Naive B cell (primary cell): Measurements from ENCODE around the gene ELL3. TPM values are rescaled to one million over a fixed set of nuclear protein-coding genes. Genes with fewer than 3 reads are reported as not detected.
"Not testable (repeated sequence)": the region's sequence is repeated elsewhere in the genome, so short reads cannot be mapped to it uniquely, and the experiment has no call there.

ENCODE experiments used
- ATAC-seq, 2 donors: fragments of 150-1000 bp; cut with Tn5 transposase; 2 replicates each; pipeline ENCODE4 v1.10.0; 2021; ENCODE audit warnings: low read depth in 2 of 2, mild to moderate bottlenecking in 2 of 2, moderate library complexity in 2 of 2
- DNase-seq: peaks from one replicate; pipeline ENCODE4 v3.0.0; 2022
- H3K27ac Mint-ChIP-seq, 6 donors: one replicate each; pipeline ENCODE4 v1.8.0; 2020 to 2022; ENCODE audit warnings: mild to moderate bottlenecking in 6 of 6, mixed read lengths in 6 of 6, moderate library complexity in 5 of 6, inconsistent platforms in 2 of 6
- H3K27me3 Mint-ChIP-seq, 3 donors: one replicate each; pipeline ENCODE4 v1.8.0; 2021 to 2022; ENCODE audit warnings: mixed read lengths in 3 of 3, mild to moderate bottlenecking in 1 of 3
- H3K36me3 Mint-ChIP-seq, 2 donors: one replicate each; pipeline ENCODE4 v1.8.0; 2020 to 2022; ENCODE audit warnings: mixed read lengths in 2 of 2, inconsistent platforms in 1 of 2, mild to moderate bottlenecking in 1 of 2
- H3K4me1 Mint-ChIP-seq, 3 donors: one replicate each; pipeline ENCODE4 v1.8.0; 2020 to 2022; ENCODE audit warnings: mixed read lengths in 3 of 3, inconsistent platforms in 1 of 3, mild to moderate bottlenecking in 1 of 3, moderate library complexity in 1 of 3
- H3K4me3 Mint-ChIP-seq, 8 donors: one replicate each; pipeline ENCODE4 v1.8.0; 2020 to 2022; ENCODE audit warnings: mild to moderate bottlenecking in 8 of 8, mixed read lengths in 8 of 8, moderate library complexity in 8 of 8, inconsistent platforms in 2 of 8
- H3K9me3 Mint-ChIP-seq, 7 donors: one replicate each; pipeline ENCODE4 v1.8.0; 2020 to 2022; ENCODE audit warnings: mixed read lengths in 7 of 7, mild to moderate bottlenecking in 5 of 7, inconsistent platforms in 2 of 7, moderate library complexity in 1 of 7
- polyA plus RNA-seq, 6 donors: library from polyadenylated mRNA; unstranded; fragments of 300-500 nt; fragmentation: Illumina TruSeq; gene quantifications; one replicate each; pipeline ENCODE4 v1.2.3, GENCODE V29; 2021; ENCODE audit warnings: low read depth in 6 of 6

ELL3 gene
- polyA plus RNA-seq, 6 donors from 2014 or later: 23.1 to 42.3 (median 36.2) TPM

- ATAC-seq: peak; percentile 67 to 76
- Mint-ChIP-seq H3K36me3 (no peaks in the 10 kb centered on the region), H3K4me3 (peak overlapping the region; percentile 91 to 98 (median 97)), H3K9me3 (no peaks in the 10 kb centered on the region), H3K27me3 (no peaks in the 10 kb centered on the region), H3K27ac (peak overlapping the region; percentile 83 to 98 (median 96)), H3K4me1 (peaks cover 26 to 53% (median 43%) of the 10 kb centered on the region in 3 donors)
- peak; percentile 93 for DNase-seq
These were observed 557 bp downstream of the ELL3 start for GRCh38 chr15:43776101-43776717.

DNA sequence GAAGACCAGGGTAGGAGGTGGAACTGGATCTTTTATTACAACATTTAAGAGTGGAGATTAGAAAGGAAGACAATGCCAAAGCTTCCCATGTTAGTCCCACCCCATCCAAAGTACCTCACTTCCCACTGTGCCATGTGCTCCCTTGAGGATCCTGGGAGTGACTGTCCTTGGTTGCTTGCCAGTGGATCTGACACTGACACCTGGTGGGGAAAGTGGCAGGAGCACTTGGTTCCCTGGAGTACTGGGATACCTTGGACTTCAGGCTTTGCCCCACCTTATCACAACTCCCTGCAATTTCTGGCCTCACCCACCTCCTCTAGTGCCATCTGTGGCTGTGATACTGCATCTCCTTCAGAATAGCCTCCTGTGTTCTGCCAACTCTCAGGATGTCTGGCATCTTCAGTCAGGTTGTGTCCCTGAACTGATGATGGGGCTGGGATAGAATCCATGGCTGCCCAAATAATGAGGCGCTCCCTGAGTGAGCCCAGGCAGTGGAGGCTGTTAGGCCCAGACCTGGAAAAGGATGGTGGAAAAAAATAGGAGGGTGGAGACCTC, 1.3 kb downstream of the ELL3 start:
- DNase-seq: no peak

DNA sequence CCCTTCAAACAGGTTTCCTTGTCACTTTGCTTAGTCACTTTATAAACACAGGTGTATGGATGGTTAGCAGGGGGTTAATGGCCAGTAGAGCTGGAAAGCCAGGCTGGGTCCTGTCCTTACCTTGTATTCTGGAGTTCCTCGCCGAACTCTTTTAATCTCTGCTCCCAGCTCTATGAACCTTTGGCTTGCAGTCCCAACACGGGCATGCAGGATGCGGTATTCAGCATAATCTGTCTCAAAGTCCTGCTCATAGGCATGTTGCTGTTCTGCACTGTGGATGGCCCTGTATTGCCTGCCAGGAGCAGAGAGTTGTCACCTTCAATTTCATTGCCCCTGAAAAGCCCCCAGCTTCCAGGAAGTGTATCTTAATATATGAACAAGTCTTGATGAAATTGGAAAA, 2.7 kb downstream of the ELL3 start:
- peaks cover 0 to 4% of the 10 kb centered on the region in 2 donors for H3K36me3 Mint-ChIP-seq
- peak overlapping the region in 3 of 6 donors; percentile 20 to 83 (median 75) for H3K27ac Mint-ChIP-seq
- no peaks in the 10 kb centered on the region for H3K27me3 Mint-ChIP-seq
- H3K4me1 Mint-ChIP-seq: peaks cover 23 to 60% (median 40%) of the 10 kb centered on the region in 3 donors
- peak overlapping the region in 3 of 8 donors; percentile 2 to 91 (median 20) for H3K4me3 Mint-ChIP-seq
- H3K9me3 Mint-ChIP-seq: no peaks in the 10 kb centered on the region
- no peak for DNase-seq
- no peak for ATAC-seq

More for the DNA sequence above, 1.3 kb downstream of the ELL3 start:
- Mint-ChIP-seq H3K36me3 (peaks cover 0 to 4% of the 10 kb centered on the region in 2 donors), H3K4me1 (peaks cover 26 to 53% (median 43%) of the 10 kb centered on the region in 3 donors), H3K4me3 (peak overlapping the region; percentile 91 to 98 (median 97)), H3K27me3 (no peaks in the 10 kb centered on the region), H3K9me3 (no peaks in the 10 kb centered on the region), H3K27ac (peak overlapping the region in 5 of 6 donors; percentile 83 to 98 (median 95))
- ATAC-seq: no peak

- H3K4me3 Mint-ChIP-seq: no peak overlapping the region
- H3K9me3 Mint-ChIP-seq: no peaks in the 10 kb centered on the region
- no peaks in the 10 kb centered on the region for H3K27me3 Mint-ChIP-seq
These were observed 4.1 kb downstream of the ELL3 start for GRCh38 chr15:43772624-43773023.

DNA sequence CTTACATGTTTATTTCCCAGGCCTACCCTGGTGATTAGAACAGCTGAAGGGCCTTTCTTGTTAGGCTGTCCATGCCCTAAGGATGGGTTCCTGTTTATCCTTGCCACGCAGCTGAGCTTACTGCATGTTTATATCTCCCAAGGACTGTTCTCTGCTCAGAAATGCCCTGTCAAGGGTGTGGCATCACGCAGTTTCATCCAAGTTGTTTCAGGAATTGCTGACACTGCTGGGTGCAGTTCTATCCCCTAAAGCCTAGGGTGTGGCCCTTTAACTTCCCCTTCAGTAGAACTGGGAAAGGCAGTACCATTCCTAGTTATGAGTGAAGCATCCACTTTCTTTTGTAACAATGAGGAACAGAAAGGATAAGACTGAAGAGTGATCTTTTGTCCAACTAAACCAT, 5.0 kb downstream of the ELL3 start:
- Mint-ChIP-seq H3K4me3 (no peak overlapping the region), H3K27ac (peak overlapping the region in 2 of 6 donors; percentile 9 to 27), H3K27me3 (no peaks in the 10 kb centered on the region), H3K4me1 (peaks cover 13 to 43% (median 30%) of the 10 kb centered on the region in 3 donors), H3K36me3 (peaks cover 0 to 7% of the 10 kb centered on the region in 2 donors), H3K9me3 (no peaks in the 10 kb centered on the region)
- DNase-seq (no peak), ATAC-seq (no peak)

More at GRCh38 chr15:43772624-43773023, 4.1 kb downstream of the ELL3 start:
- H3K27ac Mint-ChIP-seq: no peak overlapping the region
- DNase-seq: no peak
- H3K4me1 Mint-ChIP-seq: peaks cover 19 to 50% (median 36%) of the 10 kb centered on the region in 3 donors
- no peak for ATAC-seq
- peaks cover 0 to 7% of the 10 kb centered on the region in 2 donors for H3K36me3 Mint-ChIP-seq

GRCh38 chr15:43769584-43770228, 7.1 kb downstream of the ELL3 start:
- Mint-ChIP-seq H3K36me3 (peaks cover 0 to 7% of the 10 kb centered on the region in 2 donors), H3K27ac (peak overlapping the region in 4 of 6 donors; percentile 35 to 72 (median 50)), H3K4me1 (peaks cover 0 to 27% (median 12%) of the 10 kb centered on the region in 3 donors), H3K27me3 (no peaks in the 10 kb centered on the region), H3K9me3 (no peaks in the 10 kb centered on the region), H3K4me3 (no peak overlapping the region)
- peak; percentile 55 for DNase-seq
- ATAC-seq: peak; percentile 71 to 83

- Mint-ChIP-seq H3K9me3 (no peaks in the 10 kb centered on the region), H3K4me1 (peaks cover 0 to 5% (median 4%) of the 10 kb centered on the region in 3 donors), H3K27me3 (no peaks in the 10 kb centered on the region), H3K4me3 (no peak overlapping the region), H3K27ac (peak overlapping the region in 2 of 6 donors; percentile 16 to 29), H3K36me3 (peaks cover 13 to 18% of the 10 kb centered on the region in 2 donors)
- ATAC-seq (no peak), DNase-seq (no peak)
These were observed 12.8 kb downstream of the ELL3 start for GRCh38 chr15:43763819-43764446.

GRCh38 chr15:43762824-43763223, 13.9 kb downstream of the ELL3 start:
- no peak for DNase-seq
- Mint-ChIP-seq H3K27me3 (no peaks in the 10 kb centered on the region), H3K27ac (peak overlapping the region in 3 of 6 donors; percentile 24 to 43 (median 29)), H3K36me3 (peaks cover 13 to 16% of the 10 kb centered on the region in 2 donors), H3K9me3 (no peaks in the 10 kb centered on the region), H3K4me1 (peaks cover 0 to 5% (median 4%) of the 10 kb centered on the region in 3 donors), H3K4me3 (no peak overlapping the region)
- ATAC-seq: no peak

DNA sequence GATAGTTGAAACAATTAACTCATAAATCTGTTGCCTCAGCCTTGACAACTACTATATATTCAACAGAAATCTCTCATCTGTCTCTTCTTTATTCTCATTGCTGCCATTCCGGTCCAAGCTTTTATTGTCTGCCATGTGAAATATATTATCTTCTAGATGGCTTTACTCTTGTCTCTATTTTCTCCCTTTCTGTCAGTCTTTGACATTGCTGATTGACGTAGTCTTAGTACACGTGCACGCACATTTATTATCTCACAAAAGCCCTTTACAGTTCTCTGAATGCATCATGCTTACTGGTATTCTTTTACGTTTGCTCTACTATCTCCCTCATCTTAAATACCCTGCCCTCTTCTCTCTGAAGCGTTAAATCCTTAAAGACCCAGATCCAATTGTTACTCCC, 24.9 kb downstream of the ELL3 start:
- Mint-ChIP-seq H3K27ac (peak overlapping the region in 5 of 6 donors; percentile 33 to 90 (median 61)), H3K4me3 (peak overlapping the region in 2 of 8 donors; percentile 3 to 79), H3K4me1 (peaks cover 27 to 80% (median 40%) of the 10 kb centered on the region in 3 donors), H3K27me3 (no peaks in the 10 kb centered on the region), H3K36me3 (peaks cover 4 to 8% of the 10 kb centered on the region in 2 donors), H3K9me3 (no peaks in the 10 kb centered on the region)
- DNase-seq: no peak
- ATAC-seq: no peak

- H3K4me3 Mint-ChIP-seq: peak overlapping the region; percentile 54 to 93 (median 84)
- H3K4me1 Mint-ChIP-seq: peaks cover 33 to 79% (median 33%) of the 10 kb centered on the region in 3 donors
- no peaks in the 10 kb centered on the region for H3K27me3 Mint-ChIP-seq
- ATAC-seq (peak; percentile 53 to 59), DNase-seq (peak; percentile 81)
- H3K9me3 Mint-ChIP-seq: no peaks in the 10 kb centered on the region
- peak overlapping the region; percentile 36 to 99 (median 94) for H3K27ac Mint-ChIP-seq
- peaks cover 9 to 10% of the 10 kb centered on the region in 2 donors for H3K36me3 Mint-ChIP-seq
These were observed 26.9 kb downstream of the ELL3 start for GRCh38 chr15:43749690-43750345.

- peaks cover 36 to 83% (median 40%) of the 10 kb centered on the region in 3 donors for H3K4me1 Mint-ChIP-seq
- H3K4me3 Mint-ChIP-seq: peak overlapping the region in 7 of 8 donors; percentile 74 to 99 (median 94)
- H3K27ac Mint-ChIP-seq: peak overlapping the region in 4 of 6 donors; percentile 68 to 96 (median 81)
- no peaks in the 10 kb centered on the region for H3K27me3 Mint-ChIP-seq
- no peak for DNase-seq
- no peaks in the 10 kb centered on the region for H3K9me3 Mint-ChIP-seq
- H3K36me3 Mint-ChIP-seq: peaks cover 9 to 10% of the 10 kb centered on the region in 2 donors
- ATAC-seq: no peak
These were observed 28.4 kb downstream of the ELL3 start for GRCh38 chr15:43748376-43748775.

DNA sequence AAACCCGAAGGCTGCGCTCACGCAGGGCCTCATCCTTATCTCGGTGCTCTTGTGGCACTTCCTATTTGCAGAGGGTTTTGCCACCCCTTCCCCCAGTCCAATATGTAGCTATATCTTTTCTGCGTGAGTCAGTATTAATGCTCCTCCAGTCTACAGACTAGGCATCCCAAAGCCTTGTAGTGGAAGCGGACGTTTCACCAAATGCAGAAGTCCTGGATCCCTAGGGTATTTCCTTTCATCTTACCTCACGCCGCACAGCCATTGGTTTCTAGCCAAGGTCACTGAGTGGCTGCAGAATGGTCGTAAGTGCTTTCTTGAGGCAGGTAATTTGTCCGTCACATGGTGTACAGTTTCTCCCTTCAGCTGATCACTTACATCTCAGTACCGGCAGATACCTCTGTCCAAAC, 29.9 kb downstream of the ELL3 start:
- peaks cover 33 to 72% (median 36%) of the 10 kb centered on the region in 3 donors for H3K4me1 Mint-ChIP-seq
- DNase-seq: peak; percentile 41

More for the DNA sequence above, 29.9 kb downstream of the ELL3 start:
- H3K4me3 Mint-ChIP-seq: peak overlapping the region; percentile 91 to 99 (median 96)
- not testable (repeated sequence) for H3K9me3 Mint-ChIP-seq, H3K27me3 Mint-ChIP-seq, H3K36me3 Mint-ChIP-seq
- peak overlapping the region; percentile 96 to 99 (median 98) for H3K27ac Mint-ChIP-seq
- peak; percentile 19 to 20 for ATAC-seq
